ENCODE measurements around the gene MRPS16. TPM values are rescaled to one million over a fixed set of nuclear protein-coding genes. Genes with fewer than 3 reads are reported as not detected.
"Not testable (repeated sequence)": the region's sequence is repeated elsewhere in the genome, so short reads cannot be mapped to it uniquely, and the experiment has no call there.

Gene MRPS16
- total RNA-seq (2014; rRNA removed; shearing (Covaris generic)): 78.0 TPM in 2 replicates

- peak; percentile 96 for DNase-seq (ENCODE audit: low spot score)
Observed at GRCh38 chr10:73252445-73253224, at the start of gene MRPS16. Gene MRPS16, minus strand, starts transcription at chr10:73252644. Its CDS starts 162 bp downstream, at chr10:73252482.

GRCh38 chr10:73296946-73297345, 44.5 kb upstream of the MRPS16 start:
- no peak for DNase-seq (ENCODE audit: low spot score)

- no peak for DNase-seq (ENCODE audit: low spot score)
Observed at GRCh38 chr10:73293461-73293860, 41.0 kb upstream of the MRPS16 start.

- DNase-seq (ENCODE audit: low spot score): no peak
Observed at GRCh38 chr10:73289958-73290357, 37.5 kb upstream of the MRPS16 start.

GRCh38 chr10:73287441-73287840, 35.0 kb upstream of the MRPS16 start:
- no peak for DNase-seq (ENCODE audit: low spot score)

DNA sequence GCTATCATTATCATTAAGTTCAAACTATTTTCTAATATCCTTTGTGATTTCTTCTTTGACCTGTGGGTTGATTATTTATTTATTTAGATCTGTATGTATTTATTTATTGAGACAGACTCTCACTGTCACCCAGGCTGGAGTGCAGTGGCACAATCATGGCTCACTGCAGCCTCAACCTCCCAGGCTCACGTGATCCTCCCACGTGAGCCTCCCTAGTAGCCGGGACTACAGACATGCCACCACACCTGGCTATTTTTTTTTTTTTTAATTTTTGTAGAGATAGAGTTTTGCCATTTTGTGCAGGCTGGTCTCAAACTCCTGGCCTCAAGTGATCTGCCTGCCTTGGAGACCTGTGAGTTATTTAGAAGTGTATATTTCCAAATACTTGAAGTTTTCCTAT, 28.7 kb upstream of the MRPS16 start:
- no peak for DNase-seq (ENCODE audit: low spot score)

DNA sequence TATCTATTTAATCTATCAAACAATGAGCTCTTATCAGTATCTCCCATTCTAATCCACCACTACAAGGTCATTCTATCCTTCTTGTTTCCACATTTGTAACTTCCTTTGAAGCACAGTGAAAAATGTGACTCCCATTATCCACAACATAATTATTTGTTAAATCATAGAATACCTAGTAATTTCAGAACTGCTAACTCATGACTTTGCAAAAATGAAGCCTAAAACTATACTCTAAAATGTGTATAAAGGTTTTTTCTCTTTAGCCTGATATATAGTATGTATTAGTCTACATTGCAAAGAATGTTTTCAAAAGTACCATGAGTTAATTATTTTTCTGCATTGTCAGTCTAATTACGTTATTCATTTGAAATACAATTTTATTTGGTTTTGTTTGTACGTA, 12.0 kb upstream of the MRPS16 start:
- DNase-seq (ENCODE audit: low spot score): no peak

GRCh38 chr10:73263693-73264347, 11.4 kb upstream of the MRPS16 start:
- DNase-seq (ENCODE audit: low spot score): peak; percentile 44

DNA sequence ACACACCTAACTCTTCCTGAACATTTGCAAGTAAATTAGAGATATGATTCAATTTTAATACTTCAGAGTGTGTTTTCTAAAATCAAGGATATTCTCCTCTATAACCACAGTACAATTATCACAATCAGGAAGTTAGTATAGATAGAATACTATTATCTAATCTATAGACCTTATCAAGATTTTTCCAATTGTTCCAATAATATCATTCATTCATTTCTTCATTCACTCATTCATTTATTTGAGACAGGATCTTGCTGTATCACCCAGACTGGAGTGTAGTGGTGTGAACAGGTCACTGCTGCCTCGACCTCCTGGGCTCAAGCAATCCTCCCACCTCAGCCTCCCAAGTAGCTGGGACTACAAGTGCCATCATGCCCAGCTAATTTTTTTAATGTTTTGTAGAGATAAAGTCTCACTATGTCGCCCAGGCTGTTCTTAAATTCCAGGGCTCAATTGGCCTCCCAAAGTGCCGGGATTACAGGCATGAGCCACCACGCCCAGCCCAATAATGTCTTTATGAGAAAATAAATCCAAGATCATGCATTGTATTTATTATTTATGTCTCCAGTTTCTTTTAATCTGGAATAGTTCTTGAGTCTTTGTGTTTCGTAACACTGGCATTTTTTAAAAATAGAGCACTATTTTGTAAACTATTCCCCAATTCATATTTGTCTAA, 10.6 kb upstream of the MRPS16 start:
- DNase-seq (ENCODE audit: low spot score): no peak

GRCh38 chr10:73262105-73262730, 9.8 kb upstream of the MRPS16 start:
- peak; percentile 66 for DNase-seq (ENCODE audit: low spot score)

- DNase-seq (ENCODE audit: low spot score): no peak
Observed at GRCh38 chr10:73261362-73261995, 9.0 kb upstream of the MRPS16 start.

DNA sequence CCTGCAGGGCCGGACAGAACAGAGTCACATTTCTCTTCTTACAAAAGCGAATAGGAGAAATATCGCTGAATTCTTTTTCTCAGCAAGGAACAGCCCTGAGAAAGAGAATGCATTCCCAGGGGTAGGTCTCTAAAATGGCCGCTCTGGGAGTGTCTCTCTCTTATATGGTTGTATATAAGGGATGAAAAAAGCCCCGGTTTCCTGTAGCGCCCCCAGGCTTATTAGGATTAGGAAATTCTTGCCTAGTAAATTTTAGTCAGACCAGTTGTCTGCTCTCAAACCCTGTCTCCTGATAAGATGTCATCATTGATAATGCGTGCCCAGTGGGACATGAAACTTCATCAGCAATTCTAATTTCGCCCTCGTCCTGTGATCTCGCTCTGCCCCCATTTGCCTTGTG, 6.2 kb upstream of the MRPS16 start:
- not testable (repeated sequence) for DNase-seq (ENCODE audit: low spot score)

GRCh38 chr10:73253225-73253555, 746 bp upstream of the MRPS16 start:
- peak; percentile 39 for DNase-seq (ENCODE audit: low spot score)

DNA sequence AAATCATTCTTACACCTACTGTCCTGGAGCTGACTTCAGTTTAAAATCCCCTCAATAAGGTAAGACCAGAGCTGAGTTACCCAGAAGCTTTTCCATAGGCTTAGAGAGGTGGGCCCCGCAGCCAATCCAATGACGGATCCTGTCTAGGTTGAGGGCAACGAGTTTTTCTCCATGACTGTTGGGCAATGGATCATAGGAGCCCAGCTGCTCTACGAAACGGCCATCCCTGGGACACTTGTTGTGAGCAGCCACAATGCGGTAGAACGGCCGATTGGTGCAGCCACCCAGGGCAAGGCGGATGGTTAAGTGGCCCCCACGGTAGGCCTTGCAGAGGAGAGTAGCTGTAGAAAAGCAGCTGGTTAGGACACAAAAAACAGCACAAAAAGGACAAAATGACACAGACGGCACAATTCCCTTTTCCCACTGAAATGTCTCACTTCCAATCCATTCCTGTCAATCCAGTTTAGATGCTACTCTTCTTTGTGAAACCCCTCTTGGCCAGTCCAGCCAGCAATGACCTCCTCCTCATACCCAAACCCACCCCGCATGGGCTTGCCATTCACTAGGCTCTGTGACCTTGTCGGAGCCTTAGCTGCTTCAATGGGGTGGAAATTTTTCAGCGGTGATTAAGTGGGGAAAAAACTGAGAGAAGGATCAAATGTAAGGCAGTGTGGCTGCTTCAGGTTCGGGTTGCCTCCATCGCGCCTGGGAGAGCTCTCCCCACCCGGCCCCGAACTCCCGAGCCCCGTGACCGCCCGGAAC, 580 bp downstream of the MRPS16 start:
- DNase-seq (ENCODE audit: low spot score): peak; percentile 7

GRCh38 chr10:73248259-73248724, 4.2 kb downstream of the MRPS16 start:
- no peak for DNase-seq (ENCODE audit: low spot score)

DNA sequence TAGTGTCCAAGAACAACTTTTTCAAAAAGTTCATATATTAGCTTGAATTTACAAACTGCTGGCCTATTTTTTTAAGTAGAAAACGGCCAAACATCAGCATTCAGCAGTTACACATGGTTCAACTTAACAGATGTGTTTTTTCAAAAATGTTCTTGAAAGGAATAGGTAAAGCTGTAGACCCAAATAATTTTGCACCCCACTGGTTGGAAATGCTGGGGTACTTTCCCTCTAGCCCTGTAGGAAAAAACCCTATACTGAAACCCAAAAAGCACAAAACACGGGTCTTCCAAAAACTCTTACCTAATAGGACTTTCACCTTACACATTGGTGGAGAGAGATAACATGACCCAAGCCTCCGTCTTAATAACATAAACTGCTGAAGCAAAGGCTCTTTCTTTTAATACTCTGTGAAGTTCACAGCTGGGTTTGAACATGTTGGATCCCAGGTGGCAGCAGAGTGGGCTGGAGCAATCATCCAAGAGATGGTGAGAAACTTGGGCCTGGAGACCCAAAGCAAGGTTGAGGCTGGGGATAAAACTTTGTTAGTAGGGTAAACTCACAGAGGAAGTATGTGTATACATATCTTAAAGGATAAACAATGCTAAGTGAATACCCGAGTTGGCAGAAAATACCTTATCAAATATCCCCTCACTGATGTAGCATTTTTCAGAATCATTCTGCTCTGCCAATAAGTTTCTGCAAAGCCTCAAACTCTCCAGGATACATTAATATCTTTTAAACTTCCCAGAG, 4.8 kb downstream of the MRPS16 start:
- no peak for DNase-seq (ENCODE audit: low spot score)

DNA sequence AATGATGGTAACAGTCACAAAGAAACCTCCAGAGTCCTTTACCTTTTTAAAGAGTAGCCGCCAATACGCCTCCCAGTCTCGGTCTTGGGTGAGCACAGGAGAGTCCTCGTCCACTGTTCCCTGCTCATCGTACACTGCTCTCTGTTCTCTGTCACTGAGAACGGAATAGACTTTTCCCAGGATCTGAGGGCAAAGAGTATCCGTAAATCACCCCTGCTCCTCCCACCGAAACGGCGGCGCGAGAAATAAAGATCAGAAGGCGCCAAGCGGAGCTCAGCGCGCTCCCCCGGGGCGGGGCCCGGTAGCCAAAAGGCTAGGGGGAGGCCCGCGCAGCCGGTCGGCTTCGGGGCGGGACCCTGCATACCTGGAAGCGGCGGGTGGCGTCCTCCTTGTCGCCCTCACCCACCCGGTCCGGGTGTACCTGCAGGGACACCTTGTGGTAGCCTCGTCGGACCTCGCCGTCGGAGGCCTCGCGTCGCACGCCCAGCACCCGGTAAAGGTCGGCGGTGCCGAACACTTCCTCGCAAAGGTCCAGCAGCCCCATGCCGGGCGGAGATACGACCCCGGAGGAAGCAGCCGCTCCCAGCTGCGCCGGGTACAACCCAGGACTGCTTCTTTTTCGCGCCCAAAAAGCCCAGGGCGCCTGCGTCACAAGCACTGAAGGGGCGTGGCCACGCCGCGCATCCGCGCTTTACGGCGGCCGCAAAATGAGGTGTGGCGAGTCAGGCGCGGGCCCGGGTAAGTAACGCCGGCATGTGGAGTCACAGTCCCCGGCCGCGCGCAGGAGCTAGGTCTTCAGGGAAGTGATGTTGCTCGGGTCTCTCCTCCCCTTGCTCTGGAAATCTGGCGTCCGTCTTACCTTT, 5.6 kb downstream of the MRPS16 start, which contains the start of gene DNAJC9:
TSS of gene DNAJC9 (minus strand) at position 610 of the 863 bp plus-strand sequence. CDS start at position 544, 66 bp downstream.
- DNase-seq (ENCODE audit: low spot score): peak; percentile 95

GRCh38 chr10:73246322-73246645, 6.2 kb downstream of the MRPS16 start:
- no peak for DNase-seq (ENCODE audit: low spot score)

DNA sequence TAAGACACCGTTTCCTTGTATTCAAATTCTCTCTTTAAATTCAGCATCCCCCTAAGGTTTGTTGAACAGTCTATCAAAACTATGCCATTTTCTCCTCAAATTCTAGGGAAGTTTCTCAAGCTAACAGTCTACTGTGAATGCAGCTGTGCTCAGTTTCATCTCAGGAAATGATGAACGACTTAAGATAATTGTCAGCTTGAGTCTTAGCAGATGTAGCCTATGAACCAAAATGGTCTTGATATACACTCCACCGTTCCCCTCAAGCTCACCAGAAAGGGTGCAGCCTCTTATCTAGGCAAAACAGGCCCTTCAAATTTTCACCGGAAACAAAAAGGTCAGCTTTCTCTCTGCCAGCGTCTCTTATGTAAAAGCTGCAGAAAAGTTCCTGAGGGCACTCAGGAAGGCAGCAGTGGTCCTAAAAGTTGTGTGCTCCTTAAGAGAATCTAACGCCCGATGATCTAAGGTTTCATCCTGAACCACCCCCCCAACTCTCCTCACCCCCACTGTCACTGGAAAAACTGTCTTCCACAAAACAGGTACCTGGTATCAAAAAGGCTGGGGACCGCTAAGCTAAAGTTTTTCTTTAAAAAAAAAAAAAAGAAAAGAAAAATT, 7.5 kb downstream of the MRPS16 start:
- no peak for DNase-seq (ENCODE audit: low spot score)

All from HT-29 (cell line).